Stimulated activated CD8-positive, alpha-beta memory T cell treated with anti-CD3 and anti-CD28 coated beads, Interleukin-7, amount 100 ng/mL, for 4 hours (primary cell): Measurements from ENCODE around the gene ZFHX3.

Experiments
- DNase-seq, 2 donors: peaks; one replicate each; pipeline ENCODE4 v3.0.0-alpha.2; 2020; ENCODE audit warnings: low read depth in 2 of 2

The ZFHX3 gene

GRCh38 chr16:73057291-73058210 lies 9.6 kb upstream of the ZFHX3 start:
- DNase-seq = no peak

- DNase-seq = no peak
Measured at GRCh38 chr16:73056921-73057290, 9.0 kb upstream of the ZFHX3 start.

GRCh38 chr16:73056448-73056847 lies 8.5 kb upstream of the ZFHX3 start:
- DNase-seq = no peak

GRCh38 chr16:73054813-73055482 lies 7.0 kb upstream of the ZFHX3 start:
- no peak for DNase-seq

GRCh38 chr16:73054498-73054812 lies 6.5 kb upstream of the ZFHX3 start:
- DNase-seq = no peak

GRCh38 chr16:73054125-73054484 lies 6.2 kb upstream of the ZFHX3 start:
- no peak for DNase-seq

GRCh38 chr16:73053364-73054124 lies 5.6 kb upstream of the ZFHX3 start:
- no peak for DNase-seq

- DNase-seq = no peak
Measured at GRCh38 chr16:73053038-73053363, 5.1 kb upstream of the ZFHX3 start.

GRCh38 chr16:73052576-73052975 lies 4.6 kb upstream of the ZFHX3 start:
- DNase-seq = no peak

- DNase-seq = no peak
Measured at GRCh38 chr16:73051961-73052360, 4.0 kb upstream of the ZFHX3 start.

GRCh38 chr16:73051226-73051625 lies 3.3 kb upstream of the ZFHX3 start:
- no peak for DNase-seq

GRCh38 chr16:73050201-73051099 lies 2.5 kb upstream of the ZFHX3 start:
- no peak for DNase-seq

GRCh38 chr16:73049511-73049910 lies 1.6 kb upstream of the ZFHX3 start:
- DNase-seq = no peak

- DNase-seq = no peak
Measured at GRCh38 chr16:73049091-73049490, 1.2 kb upstream of the ZFHX3 start.

GRCh38 chr16:73048292-73049080 lies 558 bp upstream of the ZFHX3 start:
- no peak for DNase-seq

GRCh38 chr16:73047221-73047535 lies 750 bp downstream of the ZFHX3 start:
- no peak for DNase-seq

- no peak for DNase-seq
Measured at GRCh38 chr16:73046849-73047214, 1.1 kb downstream of the ZFHX3 start.

- DNase-seq = no peak
Measured at GRCh38 chr16:73046202-73046848, 1.6 kb downstream of the ZFHX3 start.

- no peak for DNase-seq
Measured at GRCh38 chr16:73043828-73044467, 4.0 kb downstream of the ZFHX3 start.

GRCh38 chr16:73042807-73043206 lies 5.1 kb downstream of the ZFHX3 start:
- no peak for DNase-seq
